Colonic mucosa (tissue), 4 donors: ENCODE results near the gene PACSIN2. TPM values are rescaled to one million over a fixed set of nuclear protein-coding genes. Genes with fewer than 3 reads are reported as not detected.

Source experiments
- DNase-seq: peaks from one replicate; pipeline ENCODE4 v3.0.0-alpha.2; 2020
- H3K27ac ChIP-seq: fragments of 200-600 bp; one replicate; pipeline ENCODE4 v1.8.0; 2021
- H3K27me3 ChIP-seq: fragments of 200-600 bp; one replicate; pipeline ENCODE4 v1.8.0; 2021
- H3K36me3 ChIP-seq: fragments of 200-600 bp; one replicate; pipeline ENCODE4 v1.8.0; 2021
- H3K4me1 ChIP-seq: fragments of 200-600 bp; one replicate; pipeline ENCODE4 v1.8.0; 2021; ENCODE audit warnings: mild to moderate bottlenecking
- H3K4me3 ChIP-seq: fragments of 200-600 bp; one replicate; pipeline ENCODE4 v1.8.0; 2021
- H3K9ac ChIP-seq, 2 donors: one replicate each; pipeline ENCODE4 v1.7.0; 2013; ENCODE audit warnings: control low read depth in 2 of 2, low read depth in 2 of 2, low read length in 2 of 2
- H3K9me3 ChIP-seq: fragments of 200-600 bp; one replicate; pipeline ENCODE4 v1.8.0; 2021
- CTCF ChIP-seq: fragments of 200-600 bp; IDR thresholded peaks from one replicate; pipeline ENCODE4 v1.8.0; 2022; ENCODE audit warnings: antibody characterized with exemption, mild to moderate bottlenecking
- intact Hi-C: fragments of 100-400 bp; cut with DNase I; formaldehyde crosslinking; loops from one replicate; pipeline ENCODE4 v1.14.1; 2022
- total RNA-seq, 2 donors: library from RNA; stranded (reverse); fragmentation: NEBNext Ultra II Directional in 1 of 2; extraction: Animal tissue kit (Norgen Biotek cat#: 25700) in 1 of 2; gene quantifications; one replicate each; pipeline ENCODE4 v1.2.1, GENCODE V29; 2021
- donor health status: healthy.
- donor health status: DM: no; HTN: no; CAD: no.
- donor health status: DM: no; HTN: no; CAD: no.

Gene PACSIN2
- total RNA-seq, 2 donors from 2014 or later: 143 to 160 TPM

- H3K27ac ChIP-seq: no peak overlapping the region
- no peak for DNase-seq
Measured at GRCh38 chr22:42905217-42905616, 109.7 kb downstream of the PACSIN2 start.

GRCh38 chr22:42904050-42904449, 110.9 kb downstream of the PACSIN2 start:
- Histone ChIP-seq H3K4me1 (peaks cover 11% of the 10 kb centered on the region), H3K4me3 (no peak overlapping the region), H3K27ac (no peak overlapping the region), H3K9me3 (no peaks in the 10 kb centered on the region), H3K27me3 (no peaks in the 10 kb centered on the region), H3K36me3 (no peaks in the 10 kb centered on the region), H3K9ac (no peak overlapping the region)
- DNase-seq: no peak
- no peak for TF ChIP-seq CTCF
- intact Hi-C loops: no loop called here

More at GRCh38 chr22:42905217-42905616, 109.7 kb downstream of the PACSIN2 start:
- Histone ChIP-seq H3K9me3 (no peaks in the 10 kb centered on the region), H3K9ac (no peak overlapping the region), H3K36me3 (no peaks in the 10 kb centered on the region), H3K4me1 (peaks cover 11% of the 10 kb centered on the region), H3K27me3 (no peaks in the 10 kb centered on the region), H3K4me3 (no peak overlapping the region)
- no peak for TF ChIP-seq CTCF
- intact Hi-C loops: no loop called here

- Histone ChIP-seq H3K36me3 (no peaks in the 10 kb centered on the region), H3K27ac (peak overlapping the region; percentile 7), H3K4me3 (no peak overlapping the region), H3K9me3 (no peaks in the 10 kb centered on the region), H3K27me3 (no peaks in the 10 kb centered on the region), H3K9ac (peak overlapping the region in 1 of 2 donors; percentile 36), H3K4me1 (peaks cover 11% of the 10 kb centered on the region)
- intact Hi-C loops: no loop called here
- TF ChIP-seq CTCF: no peak
- DNase-seq: no peak
Measured at GRCh38 chr22:42902875-42903510, 112.0 kb downstream of the PACSIN2 start.

GRCh38 chr22:42901790-42902508, 113.0 kb downstream of the PACSIN2 start:
- Histone ChIP-seq H3K27ac (no peak overlapping the region), H3K9ac (no peak overlapping the region), H3K4me3 (no peak overlapping the region), H3K4me1 (peaks cover 11% of the 10 kb centered on the region), H3K9me3 (no peaks in the 10 kb centered on the region), H3K36me3 (no peaks in the 10 kb centered on the region), H3K27me3 (no peaks in the 10 kb centered on the region)
- TF ChIP-seq CTCF: no peak
- no peak for DNase-seq
- intact Hi-C loops: no loop called here

DNA sequence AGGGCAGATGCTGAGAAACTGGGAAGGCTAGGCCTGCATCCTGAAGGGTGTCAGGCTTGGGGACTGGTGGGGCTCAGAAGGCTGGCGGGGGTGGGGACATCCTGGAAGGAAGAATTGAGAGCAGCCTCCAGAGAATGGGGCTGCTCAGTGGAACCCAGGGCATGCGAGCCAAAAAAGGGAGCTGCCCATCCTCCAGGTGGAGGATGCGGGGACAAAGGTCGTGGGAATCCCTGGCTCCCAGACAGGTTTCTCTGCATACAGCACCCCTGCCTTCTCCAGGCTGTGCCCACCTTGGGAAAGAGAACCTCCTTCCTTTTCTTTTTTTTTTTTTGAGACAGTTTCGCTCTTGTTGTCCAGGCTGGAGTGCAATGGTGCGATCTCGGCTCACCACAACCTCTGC, 117.0 kb downstream of the PACSIN2 start:
- no peak for TF ChIP-seq CTCF
- Histone ChIP-seq H3K4me1 (no peaks in the 10 kb centered on the region), H3K27ac (no peak overlapping the region), H3K4me3 (no peak overlapping the region), H3K36me3 (no peaks in the 10 kb centered on the region), H3K9me3 (no peaks in the 10 kb centered on the region), H3K27me3 (no peaks in the 10 kb centered on the region), H3K9ac (no peak overlapping the region)
- DNase-seq: no peak
- intact Hi-C loops: no loop called here
